HG03460 (cell line): ENCODE results near the gene FAM168A.

ENCODE experiments used
- ATAC-seq: cut with Tn5 transposase; IDR thresholded peaks from one replicate; pipeline ENCODE4 v1.9.1; 2021; ENCODE audit not compliant: unreplicated experiment

The FAM168A gene

DNA sequence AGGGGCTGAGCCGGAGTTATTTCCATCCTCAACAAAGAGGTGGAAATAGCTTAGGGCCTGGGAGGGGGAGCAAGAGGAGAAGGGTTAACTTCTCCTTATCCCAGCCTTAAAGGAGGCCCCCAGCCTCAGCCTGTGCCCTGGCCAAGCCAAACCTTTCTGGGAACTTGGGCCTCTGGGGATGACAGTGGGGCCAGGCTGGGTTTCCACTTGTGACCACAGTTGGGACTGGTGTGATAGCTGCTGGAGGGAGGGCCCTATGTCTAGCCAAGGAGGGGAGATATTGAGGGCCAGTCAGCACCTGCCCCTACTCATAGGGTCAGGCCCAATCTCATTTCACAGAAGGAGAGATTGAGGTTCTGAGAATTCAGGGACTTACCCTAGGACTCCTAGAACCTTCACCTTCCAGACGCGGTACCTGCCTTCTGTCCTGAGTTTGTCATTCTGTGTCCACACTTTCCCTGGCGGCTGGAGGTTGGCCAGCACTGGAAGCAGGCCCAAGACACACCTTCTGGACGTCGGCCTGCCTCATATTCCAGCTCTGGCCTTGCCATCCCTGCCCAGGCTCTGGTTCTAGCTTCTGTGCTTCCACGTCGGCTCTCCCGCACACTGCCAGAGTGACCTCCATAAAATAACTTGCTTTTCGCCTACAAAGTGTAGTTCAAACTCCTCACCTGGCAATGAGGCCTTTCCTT, 218.6 kb downstream of the FAM168A start:
- ATAC-seq: no peak

DNA sequence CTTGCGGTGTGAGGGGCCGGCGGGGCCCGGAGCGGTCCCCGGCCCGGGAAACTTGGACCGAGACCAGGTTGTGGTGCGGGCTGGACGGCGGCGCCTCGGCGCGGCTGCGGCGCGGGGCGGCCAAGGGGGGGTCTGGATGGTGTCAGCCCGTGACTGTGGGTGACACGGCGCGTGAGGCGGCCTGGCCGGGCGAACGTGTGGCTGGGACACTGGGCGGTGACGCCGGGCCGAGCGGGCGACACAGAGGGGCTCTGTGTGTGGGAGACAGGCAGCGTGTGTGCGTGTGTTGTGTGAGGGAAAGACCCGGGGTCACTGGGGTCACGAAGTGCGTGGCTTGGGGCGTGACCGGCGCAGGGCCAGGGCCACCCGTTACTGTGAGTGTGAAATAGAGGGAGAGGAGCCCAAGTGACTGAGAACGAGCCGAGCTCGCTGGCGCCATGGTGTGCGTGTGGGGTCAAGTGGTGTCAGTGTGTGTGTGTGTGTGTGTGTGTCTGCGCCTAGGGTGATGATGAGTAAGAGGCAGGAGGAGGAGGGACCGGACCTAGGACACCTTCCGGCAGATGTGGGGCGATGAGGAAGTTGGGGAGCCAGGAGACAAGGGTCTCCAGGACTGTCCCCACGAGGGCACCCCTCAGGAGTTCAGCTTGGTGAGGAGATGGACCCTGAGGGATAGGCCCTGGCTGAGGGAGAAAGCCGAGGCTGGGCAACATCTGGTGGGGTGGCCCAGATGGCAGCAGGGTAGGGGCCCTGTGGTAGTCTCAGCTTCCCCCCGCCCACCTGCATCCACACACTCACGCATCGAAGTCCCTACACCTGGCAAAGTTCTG, 220.9 kb downstream of the FAM168A start:
- ATAC-seq: peak; percentile 23

DNA sequence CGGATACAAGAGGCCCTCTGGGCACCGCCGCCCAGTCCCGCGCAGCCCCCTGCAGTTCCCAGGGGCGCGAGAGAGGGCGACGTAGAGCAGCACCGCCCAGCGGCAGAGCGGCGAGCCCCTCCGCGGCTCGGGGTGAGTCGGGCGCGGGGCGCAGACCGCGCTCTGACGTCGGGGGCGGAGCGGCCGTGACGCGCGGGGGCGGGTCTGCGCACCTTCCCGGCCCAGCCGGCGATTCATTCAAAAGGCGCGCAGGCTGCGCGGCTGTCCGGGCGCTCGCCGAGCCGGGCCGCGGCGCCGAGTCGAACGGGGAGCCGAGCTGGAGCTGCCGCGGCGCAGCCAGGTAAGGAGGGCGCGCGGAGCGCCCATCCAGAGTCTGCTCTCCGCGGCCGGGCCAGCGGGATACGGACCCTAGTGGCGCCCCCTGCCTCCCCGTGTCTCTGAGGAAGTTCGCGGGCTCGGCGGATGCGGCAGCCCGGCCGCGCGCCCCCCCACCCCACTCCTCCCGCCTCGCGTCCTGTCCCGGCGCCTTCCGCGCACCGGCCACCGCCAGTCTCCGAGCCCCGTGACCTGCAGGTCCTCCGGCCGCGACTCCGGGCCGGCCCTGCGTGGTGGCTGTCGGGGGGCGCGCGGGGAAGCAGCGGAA, 221.6 kb downstream of the FAM168A start, which contains the start of gene RELT:
RELT (plus strand) TSS at position 240 of the 643 bp plus-strand sequence. CDS start 12,738 bp downstream, outside the sequence.
- ATAC-seq: peak; percentile 68

- ATAC-seq: no peak
Measured at GRCh38 chr11:73375830-73376159, 222.1 kb downstream of the FAM168A start.

- ATAC-seq: no peak
Measured at GRCh38 chr11:73374151-73374550, 223.8 kb downstream of the FAM168A start.

DNA sequence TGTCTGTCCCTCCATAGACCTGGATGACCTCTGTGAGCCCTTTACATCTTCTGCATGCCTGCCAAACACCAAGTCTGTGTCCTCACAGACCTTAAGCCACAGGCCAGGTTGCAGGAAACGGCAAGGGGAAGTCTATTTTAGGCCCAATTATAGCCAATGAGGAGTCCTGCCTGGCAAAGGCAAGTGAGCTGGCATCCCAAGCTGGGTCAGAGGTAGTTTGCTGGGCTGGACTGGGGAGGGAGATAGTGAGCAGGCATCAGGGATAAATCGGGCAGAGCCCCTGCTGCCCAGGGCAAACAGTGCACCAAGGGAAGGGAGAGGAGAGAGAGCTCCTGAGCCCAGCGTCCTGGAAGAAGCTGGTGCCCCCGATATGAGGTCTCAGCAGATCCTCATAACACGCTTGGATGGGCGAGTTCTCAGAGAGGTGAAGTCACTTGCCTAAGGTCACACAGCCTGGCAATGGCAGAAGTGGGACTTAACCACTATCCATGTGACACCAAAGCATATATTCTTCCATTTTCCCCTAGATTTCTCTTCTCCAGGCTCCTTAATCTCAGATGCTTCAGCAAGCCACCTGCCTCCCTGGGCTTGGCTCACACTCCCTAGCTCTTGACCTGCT, 225.4 kb downstream of the FAM168A start:
- no peak for ATAC-seq

GRCh38 chr11:73367482-73368024, 230.4 kb downstream of the FAM168A start:
- ATAC-seq: no peak

GRCh38 chr11:73366953-73367352, 231.0 kb downstream of the FAM168A start:
- ATAC-seq: no peak

DNA sequence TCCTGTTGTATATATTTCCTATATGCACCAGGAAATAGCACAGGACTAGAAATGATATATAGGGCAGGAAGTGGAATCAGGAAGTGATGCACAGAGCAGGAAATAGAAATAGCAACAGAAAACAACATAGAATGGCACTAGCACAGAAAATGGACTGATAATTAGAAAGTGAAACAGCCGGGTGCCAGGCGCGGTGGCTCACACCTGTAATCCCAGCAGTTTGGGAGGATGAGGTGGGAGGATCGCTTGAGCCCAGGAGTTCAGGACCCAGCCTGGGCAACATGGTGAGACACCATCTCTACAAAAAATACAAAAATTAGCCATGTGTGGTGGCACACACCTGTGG, 231.7 kb downstream of the FAM168A start:
- ATAC-seq: no peak

GRCh38 chr11:73365352-73366264, 232.3 kb downstream of the FAM168A start:
- no peak for ATAC-seq

DNA sequence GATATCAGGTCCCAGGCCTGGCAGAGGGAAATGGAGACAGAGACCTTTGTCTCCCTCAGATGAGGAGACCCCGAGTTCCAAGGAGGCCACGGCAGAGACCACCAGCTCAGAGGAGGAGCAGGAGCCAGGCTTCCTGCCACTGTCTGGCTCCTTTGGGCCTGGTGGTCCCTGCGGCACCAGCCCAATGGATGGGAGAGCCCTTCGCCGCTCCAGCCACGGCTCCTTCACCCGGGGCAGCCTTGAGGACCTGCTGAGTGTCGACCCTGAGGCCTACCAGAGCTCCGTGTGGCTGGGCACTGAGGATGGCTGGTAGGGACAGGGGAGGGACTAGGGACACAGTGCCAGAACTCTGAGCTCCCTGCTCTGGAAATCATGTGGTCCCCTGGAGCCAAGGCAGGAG, 234.8 kb downstream of the FAM168A start:
- no peak for ATAC-seq

DNA sequence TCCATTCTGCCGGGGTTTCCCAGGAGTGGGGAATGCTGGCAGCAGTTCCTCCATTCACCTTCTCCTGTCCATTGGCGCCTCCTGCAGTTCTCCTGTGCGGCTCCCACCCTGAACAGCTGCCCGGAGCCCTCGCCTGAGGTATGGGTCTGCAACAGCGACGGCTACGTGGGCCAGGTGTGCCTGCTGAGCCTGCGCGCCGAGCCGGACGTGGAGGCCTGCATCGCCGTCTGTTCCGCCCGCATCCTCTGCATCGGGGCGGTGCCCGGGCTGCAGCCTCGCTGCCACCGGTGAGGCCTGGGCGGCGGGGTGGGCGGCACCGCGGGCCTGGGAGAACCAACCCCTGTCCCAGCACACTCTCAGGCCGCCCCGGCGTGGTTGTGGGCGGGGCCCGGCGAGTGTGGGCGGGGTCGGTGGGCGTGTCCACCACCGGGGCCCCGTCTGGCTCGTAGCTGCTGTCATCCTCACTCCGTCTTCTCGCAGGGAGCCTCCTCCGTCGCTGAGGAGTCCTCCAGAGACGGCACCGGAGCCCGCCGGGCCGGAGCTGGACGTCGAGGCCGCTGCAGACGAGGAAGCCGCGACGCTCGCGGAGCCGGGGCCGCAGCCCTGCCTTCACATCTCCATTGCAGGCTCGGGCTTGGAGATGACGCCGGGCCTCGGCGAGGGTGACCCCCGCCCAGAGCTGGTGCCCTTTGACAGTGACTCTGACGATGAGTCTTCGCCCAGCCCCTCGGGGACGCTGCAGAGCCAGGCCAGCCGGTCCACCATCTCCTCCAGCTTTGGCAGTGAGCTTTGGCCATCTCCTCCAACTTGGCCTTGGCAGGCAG, 235.7 kb downstream of the FAM168A start:
- ATAC-seq: no peak

- ATAC-seq: no peak
Measured at GRCh38 chr11:73360743-73361369, 237.1 kb downstream of the FAM168A start.

DNA sequence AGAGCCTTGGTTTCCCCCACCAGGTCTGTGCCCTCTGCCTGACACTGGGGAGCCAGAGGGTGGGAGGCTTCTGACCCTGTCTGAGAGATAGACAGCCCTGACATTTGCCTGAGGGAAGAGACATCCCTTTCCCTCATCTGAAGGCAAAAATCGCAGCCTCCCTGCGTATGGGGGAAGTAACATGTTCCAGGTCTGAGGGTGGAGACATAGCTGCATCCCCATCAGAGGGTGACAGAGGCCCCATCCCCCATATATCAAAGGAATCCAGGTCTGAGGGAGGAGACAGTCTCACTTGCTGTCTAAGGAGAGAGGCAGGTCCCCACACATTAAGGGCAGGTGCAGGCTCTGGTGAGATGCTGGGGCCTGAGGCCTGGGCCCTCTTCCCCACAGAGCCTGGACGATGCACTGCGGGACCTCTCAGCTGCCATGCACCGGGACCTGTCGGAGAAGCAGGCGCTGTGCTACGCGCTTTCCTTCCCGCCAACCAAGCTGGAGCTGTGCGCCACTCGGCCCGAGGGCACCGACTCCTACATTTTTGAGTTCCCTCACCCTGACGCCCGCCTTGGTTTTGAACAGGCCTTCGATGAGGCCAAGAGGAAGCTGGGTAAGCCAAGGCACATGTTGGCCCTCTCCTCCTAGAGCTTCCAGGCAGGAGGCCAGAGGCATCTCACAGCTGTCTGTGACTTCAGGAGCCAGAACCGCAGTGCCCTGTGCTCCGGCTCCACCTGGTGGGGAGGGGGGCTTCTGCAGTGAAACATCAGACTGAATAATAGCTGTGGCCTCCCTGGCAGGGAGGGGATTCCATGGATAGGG, 237.8 kb downstream of the FAM168A start:
- no peak for ATAC-seq

- ATAC-seq: no peak
Measured at GRCh38 chr11:73359341-73359740, 238.6 kb downstream of the FAM168A start.

GRCh38 chr11:73358071-73358470, 239.8 kb downstream of the FAM168A start:
- no peak for ATAC-seq

DNA sequence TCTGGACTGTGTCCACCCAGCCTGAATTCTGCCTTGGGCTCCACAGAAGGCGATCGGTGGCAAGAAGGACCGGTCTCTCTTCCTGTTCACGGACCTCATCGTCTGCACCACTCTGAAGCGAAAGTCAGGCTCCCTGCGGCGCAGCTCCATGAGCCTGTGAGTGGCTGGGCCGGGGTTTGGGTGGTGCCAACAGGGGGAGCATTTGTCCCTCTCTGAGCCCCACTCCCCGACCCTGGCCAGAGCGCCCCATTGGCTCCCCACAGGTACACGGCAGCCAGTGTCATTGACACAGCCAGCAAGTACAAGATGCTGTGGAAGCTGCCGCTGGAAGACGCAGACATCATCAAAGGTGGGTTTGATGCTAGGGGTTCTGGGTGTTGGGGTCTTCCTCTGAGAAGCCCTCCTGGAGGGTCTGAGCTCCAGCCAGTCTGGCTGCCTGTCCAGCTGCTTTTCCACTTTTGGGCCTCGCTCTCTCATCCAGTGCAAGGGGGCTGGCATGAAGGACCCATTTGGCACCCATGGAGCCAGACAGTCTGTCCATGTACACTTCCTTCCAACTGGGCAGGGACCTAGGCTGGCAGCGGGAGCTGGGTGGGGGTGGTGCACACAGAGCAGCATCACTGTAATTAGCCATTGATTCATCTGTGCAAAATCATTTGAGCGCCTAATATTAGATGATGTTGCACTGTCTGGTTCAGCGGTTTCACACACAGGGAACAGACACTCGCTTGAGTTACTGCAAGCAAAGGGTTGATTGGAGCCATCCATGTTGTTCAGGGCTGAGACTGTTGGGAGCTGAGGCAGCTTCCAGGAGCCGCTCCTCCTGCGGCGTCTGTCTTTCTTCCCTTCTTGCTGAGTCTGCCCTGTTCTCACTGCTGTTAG, 240.7 kb downstream of the FAM168A start:
- no peak for ATAC-seq
